ENCODE measurements around the gene RASAL2.

GRCh38 chr1:178500091-178500770 is 406.3 kb downstream of the RASAL2 start:
- TF ChIP-seq CTCF (conservative IDR thresholded peaks at IDR 0.05 in 1 of 2, IDR thresholded peaks at IDR 0.05 in 1 of 2; ENCODE audit: extremely low read depth in 1 of 2, insufficient read depth in 1 of 2, low read depth in 1 of 2, low read length in 2 of 2), result peak; percentile 27 to 43
- no peak for TF ChIP-seq EZH2 (IDR thresholded peaks at IDR 0.05; ENCODE audit: borderline replicate concordance, low read length)

Data from mammary epithelial cell (primary cell).